NCI-H1417 treated with DMSO at 0.1 percent for 48 hours (cell line): ENCODE results near the gene LMCD1.

Experiments
- DNase-seq: peaks from one replicate; lab custom pipeline; 2025; lab: John Stamatoyannopoulos, UW

Gene LMCD1

GRCh38 chr3:8505621-8506020, 4.0 kb downstream of the LMCD1 start:
- DNase-seq = no peak

DNA sequence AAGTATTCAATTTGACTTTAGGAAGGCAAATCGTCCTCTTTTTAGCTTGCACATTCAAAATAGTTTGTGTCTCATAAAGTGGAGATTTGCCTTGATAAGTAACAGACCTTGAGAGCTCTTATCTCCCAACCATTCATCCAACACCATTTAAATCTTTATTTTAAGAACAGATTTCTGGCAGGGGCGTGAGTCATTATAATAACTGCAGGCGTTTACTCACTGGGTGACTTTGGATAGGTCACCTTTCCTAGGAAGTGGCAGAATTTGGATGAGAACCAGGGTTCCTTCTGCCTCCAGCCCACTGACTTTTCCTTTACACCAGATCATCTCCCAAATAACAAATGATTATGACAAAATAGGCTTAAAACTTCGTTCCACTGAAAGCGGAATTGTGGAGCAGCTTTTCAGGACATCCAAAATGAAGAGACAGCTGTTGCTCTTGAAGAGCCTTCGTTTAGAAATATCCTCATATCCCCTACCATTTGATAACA, 5.0 kb downstream of the LMCD1 start:
- no peak for DNase-seq

GRCh38 chr3:8507496-8507895, 5.9 kb downstream of the LMCD1 start:
- DNase-seq = no peak

GRCh38 chr3:8509961-8510360, 8.3 kb downstream of the LMCD1 start:
- DNase-seq = no peak

DNA sequence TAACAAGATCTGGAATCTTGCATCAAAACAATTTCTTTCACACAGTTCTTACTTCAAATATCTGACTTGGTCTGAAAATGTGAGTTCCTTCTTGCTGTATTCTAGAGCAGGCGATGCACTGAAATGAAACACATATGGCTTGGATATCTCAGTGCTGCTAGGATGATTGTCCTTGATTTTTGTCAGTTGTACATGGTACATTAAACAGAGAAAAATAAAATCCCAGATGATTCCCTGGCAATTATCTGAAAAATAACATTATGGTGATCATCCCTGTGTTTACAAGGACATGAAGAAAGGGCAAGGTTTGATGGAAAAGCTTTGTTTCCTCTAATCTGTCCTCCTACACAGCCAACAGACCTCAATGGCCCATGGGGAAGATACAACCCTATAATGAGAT, 10.6 kb downstream of the LMCD1 start:
- DNase-seq = no peak

DNA sequence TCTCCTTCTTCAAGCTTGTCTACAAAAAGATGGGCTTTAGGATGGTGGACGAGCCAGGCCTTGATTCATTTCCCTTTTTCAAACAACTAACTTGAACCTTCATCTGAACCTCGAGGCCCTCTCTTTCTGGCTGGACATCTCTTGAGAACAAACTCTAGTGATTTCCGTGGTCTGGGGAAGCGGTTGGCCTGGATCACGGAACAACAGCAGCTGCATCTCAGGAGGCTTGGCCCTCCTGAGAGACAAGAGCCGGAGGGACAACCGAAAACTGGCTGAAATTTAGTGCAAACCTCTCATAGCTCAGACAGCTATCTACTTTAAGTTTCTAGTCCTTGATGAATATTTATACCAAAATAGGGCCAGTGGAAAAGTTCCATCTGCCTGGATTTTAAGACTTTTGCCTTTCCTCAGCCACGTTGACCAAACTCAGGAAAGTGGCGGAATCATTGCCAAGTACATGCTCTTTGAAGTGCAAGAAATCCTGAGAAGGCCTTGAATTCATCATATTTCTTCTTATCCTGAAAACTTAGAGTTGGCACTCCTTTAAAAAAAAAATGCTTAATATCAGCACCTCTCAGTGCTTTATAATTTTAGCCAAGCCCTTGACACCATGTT, 14.5 kb downstream of the LMCD1 start:
- no peak for DNase-seq

GRCh38 chr3:8516783-8517182, 15.2 kb downstream of the LMCD1 start:
- DNase-seq = no peak

GRCh38 chr3:8517487-8517886, 15.9 kb downstream of the LMCD1 start:
- no peak for DNase-seq

- DNase-seq = no peak
Observed at GRCh38 chr3:8518138-8518537, 16.5 kb downstream of the LMCD1 start.

GRCh38 chr3:8519156-8519555, 17.5 kb downstream of the LMCD1 start:
- DNase-seq = no peak

- DNase-seq = no peak
Observed at GRCh38 chr3:8519774-8520448, 18.3 kb downstream of the LMCD1 start.

DNA sequence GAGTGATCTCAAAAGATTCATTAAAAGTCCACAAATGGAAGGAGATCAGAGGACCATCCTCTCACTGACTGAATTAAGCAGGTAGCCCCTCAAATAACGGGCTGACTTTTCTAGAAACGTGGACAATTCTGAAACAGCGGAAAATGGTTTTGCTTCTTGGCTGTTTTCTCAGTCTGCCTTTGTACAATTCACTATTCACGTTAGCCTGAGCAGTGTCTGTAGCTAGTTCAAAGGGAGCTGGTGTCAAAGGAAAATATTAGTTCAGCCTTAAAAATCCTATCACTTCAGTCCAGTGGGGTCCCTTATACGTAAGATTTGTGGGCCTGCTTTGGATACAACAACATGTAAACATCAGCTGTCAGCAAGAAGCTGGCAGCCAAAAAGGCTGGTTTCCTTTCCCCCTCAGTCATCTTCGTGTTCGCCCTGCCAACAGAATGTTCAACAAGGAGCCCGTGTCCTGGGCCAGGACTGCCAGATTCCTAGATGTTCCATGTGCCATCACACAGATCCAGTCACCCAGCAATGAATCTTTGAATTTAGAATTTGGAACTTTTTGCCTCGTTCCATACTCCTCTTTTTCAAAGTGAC, 19.3 kb downstream of the LMCD1 start:
- DNase-seq = no peak

- DNase-seq = no peak
Observed at GRCh38 chr3:8523041-8523440, 21.4 kb downstream of the LMCD1 start.

DNA sequence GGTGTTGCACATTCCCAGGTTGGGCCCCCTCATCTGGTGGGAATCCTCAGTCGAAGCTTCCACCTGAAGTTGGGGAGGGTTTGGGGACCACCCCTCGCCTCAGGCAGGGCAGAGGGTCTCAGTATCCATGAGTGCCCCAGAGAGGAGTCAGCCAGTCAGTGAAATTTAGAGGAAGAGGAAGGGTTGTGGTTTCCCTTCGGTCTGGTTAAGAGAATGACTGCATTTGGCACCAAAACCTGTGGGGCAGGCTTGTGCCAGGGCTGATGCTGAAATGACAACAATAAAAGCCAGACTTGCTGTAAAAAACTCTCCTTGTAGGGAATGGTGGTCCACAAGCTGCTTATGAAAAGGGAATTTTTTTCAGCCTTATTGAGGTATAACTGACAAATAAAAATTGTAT, 22.6 kb downstream of the LMCD1 start:
- DNase-seq = no peak

GRCh38 chr3:8524656-8525399, 23.2 kb downstream of the LMCD1 start:
- no peak for DNase-seq

GRCh38 chr3:8525893-8526292, 24.3 kb downstream of the LMCD1 start:
- DNase-seq = no peak

GRCh38 chr3:8529181-8529637, 27.6 kb downstream of the LMCD1 start:
- no peak for DNase-seq

DNA sequence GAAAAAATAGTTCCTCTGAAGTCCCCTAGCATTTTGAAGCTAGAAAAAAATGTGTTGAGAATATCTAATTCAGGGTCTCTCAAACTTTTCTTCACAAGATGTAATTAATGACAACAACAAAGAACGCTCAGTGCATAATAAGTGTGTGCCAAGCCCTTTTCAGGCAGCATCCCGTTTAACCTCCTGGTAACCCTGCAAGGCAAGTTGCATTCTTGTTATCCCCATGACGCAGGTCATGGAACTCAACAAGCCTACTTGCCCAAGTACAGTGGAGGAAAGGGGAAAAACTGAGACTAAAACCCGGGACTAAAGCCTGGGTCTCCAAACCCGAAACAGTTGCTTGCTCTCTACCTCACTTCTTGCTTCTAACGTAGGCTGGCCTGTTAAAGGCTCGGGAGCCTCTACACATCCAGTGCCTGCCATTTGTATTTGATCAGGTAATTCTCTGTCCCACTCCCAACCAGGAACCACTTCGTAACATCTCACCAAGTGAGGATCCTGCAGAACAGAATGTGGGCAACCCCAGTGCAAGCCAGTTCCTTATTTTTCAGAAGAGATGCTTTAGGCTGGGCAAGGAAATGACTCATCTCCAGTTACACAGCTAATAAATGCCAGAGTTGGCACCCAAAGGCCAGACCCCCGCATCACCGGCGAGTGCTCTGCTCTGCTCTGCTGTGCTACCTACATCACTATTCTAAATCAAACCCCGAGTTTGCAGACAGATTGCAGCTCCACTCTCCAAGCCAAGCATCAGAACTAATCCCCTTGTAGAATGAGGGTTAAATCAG, 28.3 kb downstream of the LMCD1 start:
- no peak for DNase-seq

GRCh38 chr3:8530581-8530980, 29.0 kb downstream of the LMCD1 start:
- DNase-seq = no peak

GRCh38 chr3:8532251-8532871, 30.7 kb downstream of the LMCD1 start:
- no peak for DNase-seq
